HepG2 (cell line): ENCODE data around the gene SEPTIN10.

Experiments
- EZH2 ChIP-seq: conservative IDR thresholded peaks from 2 replicates; pipeline ENCODE4 v1.6.1; 2012; ENCODE audit warnings: mild to moderate bottlenecking, low read depth, low read length, moderate library complexity
- KDM1A ChIP-seq: IDR thresholded peaks from 2 replicates; pipeline ENCODE4 v1.6.1; 2016; ENCODE audit warnings: missing compliant biosample characterization
- POLR2AphosphoS5 ChIP-seq: IDR thresholded peaks from 2 replicates; pipeline ENCODE4 v1.6.1; 2012; ENCODE audit warnings: low read depth, low read length
- TARDBP ChIP-seq: sonication (generic); formaldehyde crosslinking; IDR thresholded peaks from 2 replicates; pipeline ENCODE4 v1.8.0; 2022; ENCODE audit warnings: mild to moderate bottlenecking, missing genetic modification reagents
- ZBTB44 ChIP-seq: sonication (generic); formaldehyde crosslinking; IDR thresholded peaks from 2 replicates; pipeline ENCODE4 v1.4.0; 2020; ENCODE audit warnings: missing genetic modification reagents
- ZFP36 ChIP-seq: fragments of 150-350 bp; IDR thresholded peaks from 2 replicates; pipeline ENCODE4 v1.6.1; 2018; ENCODE audit warnings: borderline replicate concordance, low read length, low read depth; ENCODE audit not compliant: partially characterized antibody
- ZNF24 ChIP-seq: fragments of 450-650 bp; IDR thresholded peaks from 2 replicates; pipeline ENCODE4 v1.6.1; 2017; ENCODE audit warnings: antibody characterized with exemption, mild to moderate bottlenecking
- ZNF639 ChIP-seq: conservative IDR thresholded peaks from 2 replicates; pipeline ENCODE4 v1.6.1; 2018; ENCODE audit warnings: missing genetic modification reagents
- ZNF878 ChIP-seq: sonication (generic); formaldehyde crosslinking; IDR thresholded peaks from 2 replicates; pipeline ENCODE4 v1.8.1; 2023; ENCODE audit warnings: mild to moderate bottlenecking, missing genetic modification reagents, moderate library complexity
- TF ChIP-seq, protein P1 (sequence below): sonication (generic); formaldehyde crosslinking; conservative IDR thresholded peaks from 2 replicates; pipeline ENCODE4 v1.4.0; 2020; ENCODE audit warnings: missing genetic modification reagents

- TF ChIP-seq EZH2 = no peak
- TF ChIP-seq, protein P1, sequence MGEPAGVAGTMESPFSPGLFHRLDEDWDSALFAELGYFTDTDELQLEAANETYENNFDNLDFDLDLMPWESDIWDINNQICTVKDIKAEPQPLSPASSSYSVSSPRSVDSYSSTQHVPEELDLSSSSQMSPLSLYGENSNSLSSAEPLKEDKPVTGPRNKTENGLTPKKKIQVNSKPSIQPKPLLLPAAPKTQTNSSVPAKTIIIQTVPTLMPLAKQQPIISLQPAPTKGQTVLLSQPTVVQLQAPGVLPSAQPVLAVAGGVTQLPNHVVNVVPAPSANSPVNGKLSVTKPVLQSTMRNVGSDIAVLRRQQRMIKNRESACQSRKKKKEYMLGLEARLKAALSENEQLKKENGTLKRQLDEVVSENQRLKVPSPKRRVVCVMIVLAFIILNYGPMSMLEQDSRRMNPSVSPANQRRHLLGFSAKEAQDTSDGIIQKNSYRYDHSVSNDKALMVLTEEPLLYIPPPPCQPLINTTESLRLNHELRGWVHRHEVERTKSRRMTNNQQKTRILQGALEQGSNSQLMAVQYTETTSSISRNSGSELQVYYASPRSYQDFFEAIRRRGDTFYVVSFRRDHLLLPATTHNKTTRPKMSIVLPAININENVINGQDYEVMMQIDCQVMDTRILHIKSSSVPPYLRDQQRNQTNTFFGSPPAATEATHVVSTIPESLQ (CRISPR knock-in tag) = no peak
- TF ChIP-seq ZBTB44 (CRISPR knock-in tag) = no peak
- no peak for TF ChIP-seq ZNF639 (CRISPR knock-in tag)
- no peak for TF ChIP-seq ZFP36
- no peak for TF ChIP-seq KDM1A (CRISPR knock-in tag)
- no peak for TF ChIP-seq ZNF878 (CRISPR knock-in tag)
- TF ChIP-seq TARDBP = no peak
- TF ChIP-seq POLR2AphosphoS5 = no peak
- no peak for TF ChIP-seq ZNF24
Measured at GRCh38 chr2:109537565-109538222, 76.1 kb downstream of the SEPTIN10 start.
